GM21447 (cell line): ENCODE measurements around the gene SLC35C1.

Experiments used
- ATAC-seq: cut with Tn5 transposase; IDR thresholded peaks from one replicate; pipeline ENCODE4 v1.9.1; 2021; ENCODE audit not compliant: unreplicated experiment

SLC35C1 gene

DNA sequence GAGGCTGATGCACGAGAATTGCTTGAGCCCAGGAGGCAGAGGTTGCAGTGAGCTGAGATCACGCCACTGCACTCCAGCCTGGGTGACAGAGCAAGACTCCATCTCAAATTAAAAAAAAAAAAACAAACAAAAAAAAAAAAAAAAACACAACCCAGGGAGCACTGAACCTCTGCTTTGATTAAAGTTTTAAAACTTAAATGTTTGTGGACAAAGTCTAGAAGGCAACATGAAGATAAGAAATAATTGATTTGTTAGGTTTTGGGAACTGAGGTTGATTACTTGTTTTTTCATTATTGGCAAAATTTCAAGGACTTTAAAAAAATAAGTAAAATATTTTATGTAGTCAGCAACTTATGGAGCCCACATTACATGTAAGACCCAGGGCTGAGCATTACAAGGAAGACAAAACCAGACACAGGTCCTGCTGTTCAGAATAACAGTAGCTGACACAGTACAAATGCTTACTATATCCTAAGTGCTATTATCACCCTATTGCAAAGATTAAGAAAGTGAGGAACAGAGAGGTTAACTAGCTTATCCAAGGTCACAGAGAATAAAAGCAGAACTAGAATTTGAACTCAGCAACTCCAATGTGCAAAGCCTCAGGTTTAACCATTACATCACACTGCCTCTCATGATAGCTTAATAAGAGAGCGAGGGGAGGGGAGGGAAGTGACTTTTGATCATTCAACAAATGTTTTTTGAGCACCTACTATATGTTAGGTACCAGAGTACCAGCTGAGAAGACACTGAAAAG is 40.1 kb downstream of the SLC35C1 start:
- ATAC-seq = no peak

DNA sequence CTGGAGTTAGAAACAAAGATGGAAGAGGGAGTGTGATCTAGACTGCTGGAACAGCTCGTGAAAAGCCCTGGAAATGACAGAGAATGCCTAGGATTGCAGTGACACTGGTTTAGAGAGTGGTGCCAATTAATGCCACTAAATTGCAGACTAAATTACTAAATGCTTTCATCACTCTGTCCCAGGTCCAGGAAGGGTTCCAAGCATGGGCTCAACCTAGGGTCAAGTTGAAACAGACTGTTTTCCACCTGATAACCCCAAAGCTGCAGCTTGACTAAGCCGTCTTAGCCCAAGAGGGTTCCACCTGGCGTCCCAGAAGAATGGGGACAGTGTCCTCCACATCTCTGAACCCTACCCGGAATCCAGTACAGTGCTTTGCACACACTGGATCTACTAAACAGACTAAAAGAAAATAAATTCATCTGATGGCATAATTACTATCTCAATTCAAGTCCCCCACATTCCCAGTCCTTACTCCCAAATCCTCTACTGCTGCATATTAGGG is 41.3 kb downstream of the SLC35C1 start:
- ATAC-seq = no peak

GRCh38 chr11:45846974-45847910 is 42.3 kb downstream of the SLC35C1 start, which contains the start of gene CRY2:
Gene CRY2 (plus strand): TSS chr11:45847475. CDS start chr11:45847491, 16 bp downstream.
- peak; percentile 92 for ATAC-seq

DNA sequence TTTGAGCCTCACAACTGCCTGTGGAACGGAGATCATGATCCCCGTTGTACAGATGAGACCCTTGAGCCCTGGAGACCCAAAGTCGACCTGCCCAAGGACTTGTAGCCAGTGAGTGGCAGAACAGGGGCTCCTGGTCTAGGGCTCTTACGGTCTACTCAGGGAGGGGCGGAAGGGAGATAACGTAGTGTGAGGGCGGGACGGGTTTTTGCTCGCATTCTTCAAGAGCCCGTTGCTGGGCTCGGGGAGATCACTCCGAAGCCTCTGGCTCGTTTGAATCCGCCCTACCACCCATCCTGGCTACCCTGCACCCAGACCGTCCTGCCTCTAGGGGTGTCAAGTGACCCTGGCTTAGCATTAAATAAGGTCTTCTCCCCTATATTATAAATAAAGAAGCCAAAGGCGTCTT is 43.0 kb downstream of the SLC35C1 start:
- ATAC-seq = peak; percentile 18

GRCh38 chr11:45848654-45849081 is 43.7 kb downstream of the SLC35C1 start:
- no peak for ATAC-seq

- no peak for ATAC-seq
Measured at GRCh38 chr11:45850446-45850845, 45.5 kb downstream of the SLC35C1 start.

- ATAC-seq = no peak
Measured at GRCh38 chr11:45851228-45851627, 46.3 kb downstream of the SLC35C1 start.

DNA sequence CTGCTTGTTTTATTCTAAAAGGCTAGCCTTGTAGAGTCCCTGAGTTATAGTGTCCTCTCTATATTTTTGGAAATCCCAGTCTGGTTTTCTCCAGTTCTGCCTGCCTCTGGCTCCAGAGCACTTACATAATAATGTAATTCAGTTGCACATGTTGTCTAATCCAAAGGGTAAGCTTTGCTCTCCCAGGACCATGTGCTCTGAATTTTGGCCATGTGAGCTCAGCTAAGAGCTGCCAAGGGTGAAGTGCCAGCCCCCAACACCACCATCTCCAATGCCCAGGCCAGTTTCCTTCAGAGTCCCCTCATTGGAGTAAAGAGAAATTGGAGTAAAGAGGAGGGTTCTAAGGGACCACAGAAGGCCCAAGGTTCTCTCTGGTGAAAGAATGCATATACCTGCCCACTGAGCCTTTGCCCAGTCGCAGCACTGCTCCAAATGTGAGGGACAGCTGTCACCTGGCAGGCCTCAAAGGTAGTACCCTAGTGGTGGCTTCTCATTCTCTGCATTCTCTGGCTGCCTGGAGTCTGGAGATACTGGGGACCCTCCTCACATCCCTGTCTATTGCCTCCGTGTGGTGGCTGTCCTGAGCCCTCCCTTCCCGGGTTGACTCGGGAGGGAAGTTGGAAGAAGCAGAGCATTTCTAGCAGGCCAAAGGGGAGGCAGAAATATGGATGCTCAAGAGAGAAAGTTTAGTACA is 47.2 kb downstream of the SLC35C1 start:
- ATAC-seq = peak; percentile 3

GRCh38 chr11:45852712-45853101 is 47.8 kb downstream of the SLC35C1 start:
- peak; percentile 62 for ATAC-seq

DNA sequence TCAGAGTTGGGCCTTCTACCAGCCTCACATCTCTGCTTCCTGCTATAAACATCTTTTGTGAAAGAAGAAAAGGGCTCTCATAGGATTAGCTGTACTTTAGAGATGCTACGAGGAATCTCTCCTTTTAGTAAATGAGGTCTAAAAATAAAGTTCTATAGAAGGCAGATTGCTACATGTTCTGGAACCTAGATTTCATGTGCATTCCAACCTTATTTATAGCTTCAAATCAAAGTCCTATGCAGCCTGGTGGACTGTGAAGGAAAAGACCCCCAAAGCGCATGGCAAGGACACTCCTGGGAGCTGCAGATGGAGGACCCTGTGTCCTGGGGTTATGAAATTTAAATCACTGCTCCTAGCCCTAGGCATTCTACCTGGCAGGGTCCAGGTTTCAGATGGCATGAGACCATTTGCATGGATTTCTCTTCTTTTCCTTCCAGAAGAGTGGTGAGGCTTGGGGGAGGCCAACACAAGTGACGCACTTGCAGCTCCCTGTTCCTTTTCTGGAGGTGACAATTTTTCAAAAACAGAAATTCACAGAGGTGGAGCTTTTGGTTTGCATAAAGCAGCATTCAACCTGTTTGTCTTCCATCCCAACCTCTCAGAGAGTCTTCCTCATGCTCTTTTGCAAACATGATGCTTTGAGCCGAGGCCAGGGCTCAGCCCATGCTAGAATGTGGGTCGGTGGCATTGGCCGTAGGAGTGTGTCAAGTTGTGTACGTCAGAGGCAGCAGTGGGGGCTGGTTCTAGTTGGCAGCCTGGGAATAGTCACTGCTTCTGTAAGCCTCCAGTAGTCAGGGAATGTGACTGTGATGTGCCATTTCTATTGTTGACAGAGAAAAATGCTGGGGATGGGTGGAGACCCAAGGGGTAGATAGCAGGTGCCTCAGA is 48.6 kb downstream of the SLC35C1 start:
- ATAC-seq = no peak

GRCh38 chr11:45855308-45855707 is 50.4 kb downstream of the SLC35C1 start:
- no peak for ATAC-seq

GRCh38 chr11:45856044-45856468 is 51.1 kb downstream of the SLC35C1 start:
- no peak for ATAC-seq

GRCh38 chr11:45857961-45858474 is 53.1 kb downstream of the SLC35C1 start:
- no peak for ATAC-seq

DNA sequence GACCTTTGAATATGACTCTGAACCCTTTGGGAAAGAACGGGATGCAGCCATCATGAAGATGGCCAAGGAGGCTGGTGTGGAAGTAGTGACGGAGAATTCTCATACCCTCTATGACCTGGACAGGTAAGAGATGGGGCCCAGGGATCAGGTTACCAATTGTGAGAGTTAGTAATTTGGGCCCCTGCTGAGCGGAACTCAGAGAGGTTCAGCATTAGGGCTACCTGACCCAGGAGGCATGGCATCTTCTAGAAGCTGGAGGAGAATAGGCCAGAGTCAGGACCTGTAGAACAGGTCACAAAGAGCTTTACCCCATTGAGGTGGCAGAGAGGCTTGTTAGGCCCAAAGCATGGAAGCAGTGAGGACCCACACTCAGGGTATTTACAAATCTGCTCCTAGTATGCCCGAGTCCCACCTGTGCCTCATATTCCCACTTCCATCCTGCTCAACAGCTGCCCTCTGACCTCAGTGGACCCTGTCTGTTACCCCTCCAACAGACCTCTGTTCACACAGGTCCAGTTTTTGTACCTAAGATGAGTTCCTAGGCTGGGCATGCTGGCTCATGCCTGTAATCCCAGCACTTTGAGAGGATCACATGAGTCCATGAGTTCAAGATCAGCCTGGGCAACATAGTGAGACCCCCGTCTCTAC is 53.9 kb downstream of the SLC35C1 start:
- ATAC-seq = no peak

- ATAC-seq = no peak
Measured at GRCh38 chr11:45859661-45860140, 54.8 kb downstream of the SLC35C1 start.

- ATAC-seq = no peak
Measured at GRCh38 chr11:45860348-45860747, 55.4 kb downstream of the SLC35C1 start.

- no peak for ATAC-seq
Measured at GRCh38 chr11:45860764-45861510, 56.0 kb downstream of the SLC35C1 start.
